ENCODE measurements around the gene C19orf25.

DNA sequence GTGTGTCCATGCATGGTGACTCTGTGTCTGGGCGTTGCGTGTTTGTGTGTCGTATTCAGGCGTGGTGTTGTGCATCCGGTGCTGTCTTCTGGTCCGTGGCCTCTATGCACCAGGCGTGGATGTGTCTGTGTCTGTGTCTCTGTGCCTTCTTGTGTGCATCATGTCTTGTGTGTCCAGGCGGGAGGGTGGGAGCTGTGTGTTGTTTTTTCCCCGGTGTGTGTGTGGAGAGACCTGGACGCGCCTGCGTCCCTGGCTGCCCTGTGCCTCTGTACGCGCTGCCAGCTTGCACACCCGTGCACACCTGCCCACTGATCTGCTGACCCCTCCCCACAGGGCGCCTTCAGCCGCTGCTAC, 45.9 kb upstream of the C19orf25 start:
- TF ChIP-seq, protein P1, sequence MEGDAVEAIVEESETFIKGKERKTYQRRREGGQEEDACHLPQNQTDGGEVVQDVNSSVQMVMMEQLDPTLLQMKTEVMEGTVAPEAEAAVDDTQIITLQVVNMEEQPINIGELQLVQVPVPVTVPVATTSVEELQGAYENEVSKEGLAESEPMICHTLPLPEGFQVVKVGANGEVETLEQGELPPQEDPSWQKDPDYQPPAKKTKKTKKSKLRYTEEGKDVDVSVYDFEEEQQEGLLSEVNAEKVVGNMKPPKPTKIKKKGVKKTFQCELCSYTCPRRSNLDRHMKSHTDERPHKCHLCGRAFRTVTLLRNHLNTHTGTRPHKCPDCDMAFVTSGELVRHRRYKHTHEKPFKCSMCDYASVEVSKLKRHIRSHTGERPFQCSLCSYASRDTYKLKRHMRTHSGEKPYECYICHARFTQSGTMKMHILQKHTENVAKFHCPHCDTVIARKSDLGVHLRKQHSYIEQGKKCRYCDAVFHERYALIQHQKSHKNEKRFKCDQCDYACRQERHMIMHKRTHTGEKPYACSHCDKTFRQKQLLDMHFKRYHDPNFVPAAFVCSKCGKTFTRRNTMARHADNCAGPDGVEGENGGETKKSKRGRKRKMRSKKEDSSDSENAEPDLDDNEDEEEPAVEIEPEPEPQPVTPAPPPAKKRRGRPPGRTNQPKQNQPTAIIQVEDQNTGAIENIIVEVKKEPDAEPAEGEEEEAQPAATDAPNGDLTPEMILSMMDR (IDR thresholded peaks at IDR 0.05; ENCODE audit: low read depth, low read length) = no peak
- TF ChIP-seq POLR2A (IDR thresholded peaks at IDR 0.05; ENCODE audit: extremely low read depth, insufficient read length) = no peak

Measured in NB4 (cell line).